IPS-15b (cell line): ENCODE data around the gene PTGER4.

Source experiments
- H3K27me3 ChIP-seq: one replicate; pipeline ENCODE4 v1.6.1; 2013; ENCODE audit warnings: low read length; ENCODE audit not compliant: control insufficient read depth, insufficient read depth
- H3K36me3 ChIP-seq: one replicate; pipeline ENCODE4 v1.6.1; 2013; ENCODE audit warnings: low read length; ENCODE audit not compliant: control insufficient read depth, insufficient read depth
- H3K4me1 ChIP-seq: one replicate; pipeline ENCODE4 v1.6.1; 2013; ENCODE audit warnings: mild to moderate bottlenecking, low read length; ENCODE audit not compliant: control insufficient read depth, insufficient read depth
- H3K4me3 ChIP-seq: one replicate; pipeline ENCODE4 v1.5.1; 2013; ENCODE audit warnings: low read depth, low read length
- H3K9ac ChIP-seq: one replicate; pipeline ENCODE4 v1.6.1; 2013; ENCODE audit warnings: low read depth, mild to moderate bottlenecking, low read length
- H3K9me3 ChIP-seq: one replicate; pipeline ENCODE4 v1.6.1; 2013; ENCODE audit warnings: mild to moderate bottlenecking, low read length; ENCODE audit not compliant: control insufficient read depth, insufficient read depth

PTGER4 gene

DNA sequence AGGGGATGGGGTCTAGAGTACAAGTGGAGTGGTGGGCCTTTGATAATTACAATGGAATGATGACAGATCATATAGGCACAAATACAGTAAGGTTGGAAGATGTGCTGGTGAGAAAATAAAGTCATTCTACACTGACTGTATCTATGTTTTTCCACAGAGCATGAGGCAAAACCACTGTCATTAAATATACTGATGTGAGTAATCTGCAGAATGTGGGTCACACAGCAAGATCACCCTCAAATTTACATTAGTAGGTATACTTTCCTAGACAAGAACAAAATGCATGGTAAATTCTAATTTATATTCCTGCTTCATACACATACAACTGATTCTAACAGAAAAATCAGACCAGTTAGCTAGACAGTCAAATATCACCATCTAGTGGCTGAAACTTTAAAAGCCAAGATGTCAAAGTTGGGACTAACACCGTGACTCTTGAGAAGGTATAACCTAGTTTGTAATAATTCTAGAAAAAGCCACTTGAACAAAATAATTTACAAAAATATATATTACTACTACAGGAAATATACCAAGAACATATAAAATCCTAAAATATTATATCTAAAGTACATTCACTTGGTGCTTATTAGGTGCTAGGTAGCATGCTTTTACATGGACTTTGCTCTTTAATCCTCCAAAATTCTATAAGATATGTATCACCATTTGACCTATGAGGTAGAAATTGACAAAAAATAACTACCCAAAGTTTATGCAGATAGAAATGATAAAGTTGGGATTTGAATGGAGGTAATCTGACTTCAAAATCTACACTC lies 56.6 kb downstream of the PTGER4 start:
- H3K27me3 ChIP-seq, result no peaks in the 10 kb centered on the region
- H3K9me3 ChIP-seq, result no peaks in the 10 kb centered on the region
- no peak overlapping the region for H3K9ac ChIP-seq
- H3K36me3 ChIP-seq, result no peaks in the 10 kb centered on the region
- no peaks in the 10 kb centered on the region for H3K4me1 ChIP-seq
- no peak overlapping the region for H3K4me3 ChIP-seq

DNA sequence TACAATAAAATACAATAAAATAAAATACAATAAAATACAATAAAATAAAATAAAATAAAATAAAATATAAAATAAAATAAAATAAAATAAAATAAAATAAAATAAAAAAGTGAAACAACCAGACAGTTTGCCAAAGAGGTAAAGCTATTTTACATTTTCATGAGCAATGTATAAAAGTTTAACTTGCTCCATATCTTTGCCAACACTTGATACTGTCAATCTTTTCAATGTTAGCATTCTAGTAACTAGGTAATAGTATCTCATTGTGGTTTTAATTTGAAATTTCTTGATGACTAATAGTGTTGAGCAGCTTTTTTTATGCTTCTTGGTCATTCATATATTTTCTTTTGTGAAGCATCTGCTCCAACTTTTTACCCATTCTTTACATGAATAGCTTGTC lies 58.8 kb downstream of the PTGER4 start:
- Histone ChIP-seq H3K9me3 (no peaks in the 10 kb centered on the region), H3K4me3 (no peak overlapping the region), H3K9ac (no peak overlapping the region), H3K36me3 (no peaks in the 10 kb centered on the region), H3K27me3 (no peaks in the 10 kb centered on the region), H3K4me1 (no peaks in the 10 kb centered on the region)
